H1 (cell line): ENCODE measurements around the gene GNAS. TPM values are rescaled to one million over a fixed set of nuclear protein-coding genes. Genes with fewer than 3 reads are reported as not detected.

Experiments
- CTCF ChIA-PET: fragments of 300-600 bp; sonication (Branson Sonifier 250); formaldehyde crosslinking; loops from one replicate; lab custom pipeline; 2021; ENCODE audit not compliant: partially characterized antibody; lab: Charles Lee
- POLR2A ChIA-PET: fragments of 300-600 bp; sonication (Branson Sonifier 250); formaldehyde crosslinking; loops from one replicate; lab custom pipeline; 2021; ENCODE audit warnings: inconsistent platforms; ENCODE audit not compliant: partially characterized antibody; lab: Charles Lee
- DNase-seq, 2 experiments: peaks; one replicate each; pipeline versions ENCODE4 v3.0.0 to v3.0.0-alpha.2; 2010 to 2022; ENCODE audit warnings: low spot score in 2 of 2, low read depth in 1 of 2, mixed read lengths in 1 of 2
- FAIRE-seq: peaks from 2 replicates; lab custom pipeline; 2011; peaks lifted over from hg19 to GRCh38; lab: Jason Lieb, UNC
- H2AFZ ChIP-seq: 2 replicates; pipeline ENCODE4 v1.8.1; 2012; ENCODE audit warnings: low read length, inconsistent platforms
- H2AK5ac ChIP-seq: 2 replicates; pipeline ENCODE4 v1.6.1; 2013; ENCODE audit warnings: low read depth, low read length
- H2BK120ac ChIP-seq: replicated peaks from 2 replicates; pipeline ENCODE3; 2013; ENCODE audit warnings: low read depth, low read length, inconsistent platforms
- H2BK12ac ChIP-seq: 2 replicates; pipeline ENCODE4 v1.6.1; 2013; ENCODE audit warnings: low read depth, low read length
- H2BK15ac ChIP-seq: 2 replicates; pipeline ENCODE4 v1.6.1; 2013; ENCODE audit warnings: low read length
- H2BK20ac ChIP-seq: 2 replicates; pipeline ENCODE4 v1.6.1; 2013; ENCODE audit warnings: low read length
- H2BK5ac ChIP-seq: 2 replicates; pipeline ENCODE4 v1.6.1; 2013; ENCODE audit warnings: low read depth, low read length
- H3K14ac ChIP-seq: 2 replicates; pipeline ENCODE4 v1.6.1; 2013; ENCODE audit warnings: inconsistent platforms; ENCODE audit not compliant: insufficient read length
- H3K18ac ChIP-seq: 2 replicates; pipeline ENCODE4 v1.6.1; 2013; ENCODE audit warnings: low read length; ENCODE audit errors: extremely low read depth
- H3K23ac ChIP-seq: 2 replicates; pipeline ENCODE4 v1.6.1; 2013; ENCODE audit warnings: inconsistent platforms; ENCODE audit not compliant: insufficient read length
- H3K23me2 ChIP-seq: 2 replicates; pipeline ENCODE4 v1.6.1; 2013; ENCODE audit warnings: low read depth, low read length
- H3K27ac ChIP-seq: 2 replicates; pipeline ENCODE4 v1.6.1; 2011; ENCODE audit warnings: low read depth, low read length, inconsistent platforms
- H3K27me3 ChIP-seq, 4 experiments: replicated peaks in 1 of 4; 1 replicate in 1 of 4; 2 replicates in 3 of 4; pipeline versions ENCODE4 v1.6.1 to v1.8.1; 2011 to 2013; ENCODE audit warnings: low read length in 3 of 4, mild to moderate bottlenecking in 3 of 4, inconsistent platforms in 2 of 4, mixed read lengths in 2 of 4, moderate library complexity in 1 of 4; ENCODE audit not compliant: control insufficient read depth in 3 of 4, insufficient read depth in 3 of 4; ENCODE audit errors: extremely low read depth in 1 of 4
- H3K36me3 ChIP-seq, 4 experiments: 2 replicates each; pipeline versions ENCODE4 v1.6.1 to v1.8.1; 2011 to 2013; ENCODE audit warnings: mild to moderate bottlenecking in 4 of 4, low read length in 3 of 4, moderate library complexity in 2 of 4, control low read depth in 1 of 4, inconsistent platforms in 1 of 4; ENCODE audit not compliant: insufficient read depth in 4 of 4, control insufficient read depth in 2 of 4
- H3K4ac ChIP-seq: replicated peaks from 2 replicates; pipeline ENCODE3; 2013; ENCODE audit warnings: low read length, low read depth, mixed read lengths, inconsistent platforms; ENCODE audit not compliant: insufficient read length
- H3K4me1 ChIP-seq, 4 experiments: replicated peaks in 1 of 4; 1 replicate in 1 of 4; 2 replicates in 3 of 4; pipeline versions ENCODE4 v1.6.1 to v1.8.1; 2011 to 2013; ENCODE audit warnings: low read length in 3 of 4, inconsistent platforms in 2 of 4, mixed read lengths in 1 of 4; ENCODE audit not compliant: insufficient read depth in 4 of 4, control insufficient read depth in 3 of 4
- H3K4me2 ChIP-seq, 2 experiments: 2 replicates each; pipeline versions ENCODE4 v1.6.1 to v1.8.1; 2011 to 2013; ENCODE audit warnings: low read depth in 2 of 2, low read length in 2 of 2, control low read depth in 1 of 2, inconsistent platforms in 1 of 2, mild to moderate bottlenecking in 1 of 2; ENCODE audit not compliant: insufficient read depth in 1 of 2
- H3K4me3 ChIP-seq, 4 experiments: fragments of 200-600, 300-600 bp in 1 of 4; sonication (generic), shearing (Covaris generic), sonication (Bioruptor Twin) in 1 of 4; 2 replicates each; pipeline versions ENCODE4 v1.5.1 to v1.8.1; 2011 to 2016; ENCODE audit warnings: low read length in 4 of 4, low read depth in 3 of 4, control low read depth in 2 of 4, inconsistent platforms in 2 of 4, mild to moderate bottlenecking in 2 of 4, mixed read lengths in 1 of 4, moderate library complexity in 1 of 4; ENCODE audit not compliant: insufficient read depth in 2 of 4; ENCODE audit errors: extremely low read depth in 1 of 4
- H3K56ac ChIP-seq: replicated peaks from 2 replicates; pipeline ENCODE3; 2013; ENCODE audit warnings: low read depth, mild to moderate bottlenecking, mixed read lengths, low read length, inconsistent platforms; ENCODE audit not compliant: insufficient read length
- H3K79me1 ChIP-seq: 2 replicates; pipeline ENCODE4 v1.6.1; 2013; ENCODE audit warnings: low read depth, low read length, control low read depth
- H3K79me2 ChIP-seq, 2 experiments: 2 replicates each; pipeline versions ENCODE4 v1.6.1 to v1.8.1; 2012 to 2013; ENCODE audit warnings: low read length in 2 of 2, mild to moderate bottlenecking in 2 of 2, inconsistent platforms in 1 of 2; ENCODE audit not compliant: insufficient read depth in 2 of 2, control insufficient read depth in 1 of 2
- H3K9ac ChIP-seq, 4 experiments: replicated peaks in 1 of 4; 1 replicate in 1 of 4; 2 replicates in 3 of 4; pipeline versions ENCODE4 v1.6.1 to v1.8.1; 2011 to 2013; ENCODE audit warnings: low read depth in 3 of 4, low read length in 3 of 4, control low read depth in 2 of 4, mild to moderate bottlenecking in 2 of 4, moderate library complexity in 2 of 4, inconsistent platforms in 1 of 4; ENCODE audit errors: extremely low read depth in 1 of 4
- H3K9me3 ChIP-seq, 2 experiments: 2 replicates each; pipeline versions ENCODE4 v1.6.1 to v1.8.1; 2012 to 2013; ENCODE audit warnings: mild to moderate bottlenecking in 2 of 2, moderate library complexity in 2 of 2, control low read depth in 1 of 2, inconsistent platforms in 1 of 2, low read depth in 1 of 2, low read length in 1 of 2, mixed read lengths in 1 of 2; ENCODE audit not compliant: insufficient read depth in 2 of 2
- H4K20me1 ChIP-seq, 2 experiments: replicated peaks in 1 of 2; 2 replicates each; pipeline versions ENCODE3 to v1.8.1; 2011 to 2013; ENCODE audit warnings: inconsistent platforms in 2 of 2, low read length in 2 of 2, mild to moderate bottlenecking in 1 of 2; ENCODE audit not compliant: insufficient read depth in 2 of 2, control insufficient read depth in 1 of 2
- H4K5ac ChIP-seq: 2 replicates; pipeline ENCODE4 v1.6.1; 2013; ENCODE audit warnings: low read length, low read depth, mixed read lengths, inconsistent platforms; ENCODE audit not compliant: insufficient read length
- H4K8ac ChIP-seq: 2 replicates; pipeline ENCODE4 v1.8.0; 2013; ENCODE audit warnings: mild to moderate bottlenecking, moderate library complexity, low read length, inconsistent platforms; ENCODE audit not compliant: insufficient read depth; ENCODE audit errors: extremely low read depth
- H4K91ac ChIP-seq: replicated peaks from 2 replicates; pipeline ENCODE3; 2013; ENCODE audit warnings: low read length, mixed read lengths, inconsistent platforms; ENCODE audit not compliant: insufficient read length
- CBX5 ChIP-seq: fragments of 300-800, 300-1000 bp; sonication (generic); IDR thresholded peaks from 2 replicates; pipeline ENCODE4 v1.7.1; 2016; ENCODE audit warnings: antibody characterized with exemption, low read length, low read depth
- CBX8 ChIP-seq: fragments of 300-800, 300-1000 bp; sonication (generic); IDR thresholded peaks from 2 replicates; pipeline ENCODE4 v1.7.1; 2016; ENCODE audit warnings: low read depth, low read length, borderline replicate concordance
- CHD2 ChIP-seq: IDR thresholded peaks from 2 replicates; pipeline ENCODE4 v1.6.1; 2012; ENCODE audit warnings: low read length, improper control_type of control experiment
- EGR1 ChIP-seq: IDR thresholded peaks from 2 replicates; pipeline ENCODE4 v1.6.1; 2011; ENCODE audit warnings: low read depth, low read length, borderline replicate concordance
- KDM5A ChIP-seq: fragments of 200-600 bp; IDR thresholded peaks from 2 replicates; pipeline ENCODE4 v1.7.1; 2012; ENCODE audit warnings: mild to moderate bottlenecking, low read length, inconsistent platforms, mixed read lengths
- RFX5 ChIP-seq: IDR thresholded peaks from 2 replicates; pipeline ENCODE4 v1.6.1; 2011; ENCODE audit warnings: low read depth, low read length, improper control_type of control experiment, borderline replicate concordance
- SIN3A ChIP-seq, 2 experiments: IDR thresholded peaks in 1 of 2; conservative IDR thresholded peaks in 1 of 2; 2 replicates each; pipeline ENCODE4 v1.6.1; 2011 to 2012; ENCODE audit warnings: low read length in 2 of 2, improper control_type of control experiment in 1 of 2, low read depth in 1 of 2, mild to moderate bottlenecking in 1 of 2
- SP1 ChIP-seq: IDR thresholded peaks from 2 replicates; pipeline ENCODE4 v1.6.1; 2011; ENCODE audit warnings: low read depth, low read length
- TCF12 ChIP-seq: IDR thresholded peaks from 2 replicates; pipeline ENCODE4 v1.6.1; 2011; ENCODE audit warnings: low read depth, mild to moderate bottlenecking, low read length
- TEAD4 ChIP-seq: IDR thresholded peaks from 2 replicates; pipeline ENCODE4 v1.6.1; 2012; ENCODE audit warnings: low read depth, low read length, inconsistent platforms, mixed read lengths
- YY1 ChIP-seq: IDR thresholded peaks from 2 replicates; pipeline ENCODE4 v1.6.1; 2011; ENCODE audit warnings: low read depth, mild to moderate bottlenecking, low read length
- polyA plus RNA-seq, 7 experiments: library from polyadenylated mRNA; depleted of rRNA in 3 of 7; stranded (reverse) in 5 of 7; unstranded in 2 of 7; fragments of >200 nt in 5 of 7; fragments of 200-250 nt in 2 of 7; gene quantifications; 1 replicate in 5 of 7; 2 replicates in 1 of 7; 4 replicates in 1 of 7; pipeline versions ENCODE4 v1.2.1 to v1.2.3, GENCODE V29; 2011 to 2013; ENCODE audit warnings: missing spikeins in 2 of 7, mixed read lengths in 2 of 7
- total RNA-seq: library from RNA; stranded (reverse); fragmentation: NEBNext Ultra II Directional; extraction: Animal tissue kit (Norgen Biotek cat#: 25700); gene quantifications from 2 replicates; pipeline ENCODE4 v1.2.1, GENCODE V29; 2021

The GNAS gene
- total and polyA plus RNA-seq, 2 of the 8 experiments (the other 6 are each of a cell fraction or from before 2014, with no cell fraction given): 989 to 1,613 TPM

- peaks cover 0 to 8% (median 3%) of the 10 kb centered on the region in 4 experiments; a peak in 2 of 8 replicates for H3K36me3 ChIP-seq
- no peak for FAIRE-seq
These were observed 34.0 kb downstream of the GNAS start for GRCh38 chr20:58886546-58886945.

More at GRCh38 chr20:58886546-58886945, 34.0 kb downstream of the GNAS start:
- H3K4me3 ChIP-seq: no peak overlapping the region
- H3K56ac ChIP-seq: no peak overlapping the region
- peaks cover 0 to 7% of the 10 kb centered on the region in 2 experiments; a peak in 2 of 4 replicates for H3K79me2 ChIP-seq
- ChIA-PET CTCF (interaction anchor here (0.6 to 6.8 kb wide), 3 partner anchors 12 to 91 kb away, joined by 3 to 61 read pairs (median 6); no protein-coding TSS in a partner anchor), POLR2A (interaction anchor here (0.6 to 1.7 kb wide), 5 partner anchors 9 to 147 kb away, joined by 3 to 6 read pairs (median 4); no protein-coding TSS in a partner anchor)
- H3K14ac ChIP-seq: no peak overlapping the region
- no peak overlapping the region for H2BK5ac ChIP-seq
- no peak for DNase-seq
- no peak overlapping the region for H2AFZ ChIP-seq
- no peak overlapping the region for H3K9ac ChIP-seq
- H4K20me1 ChIP-seq: no peaks in the 10 kb centered on the region
- peaks cover 2 to 3% of the 10 kb centered on the region in 2 experiments; a peak in 1 of 4 replicates for H3K9me3 ChIP-seq
- no peak overlapping the region for H3K4me2 ChIP-seq
- no peak overlapping the region for H3K4ac ChIP-seq
- H3K27me3 ChIP-seq: peaks cover 0 to 6% (median 2%) of the 10 kb centered on the region in 4 experiments; a peak in 2 of 7 replicates
- H4K91ac ChIP-seq: no peak overlapping the region
- no peak overlapping the region for H2BK15ac ChIP-seq
- H4K8ac ChIP-seq: no peak overlapping the region
- no peak overlapping the region for H2AK5ac ChIP-seq
- H3K18ac ChIP-seq: no peak overlapping the region
- TF ChIP-seq TEAD4: no peak
- no peak for TF ChIP-seq CHD2
- no peak for TF ChIP-seq CBX5
- TF ChIP-seq SP1: no peak
- no peak for TF ChIP-seq CBX8
- TF ChIP-seq TCF12: no peak
- no peak for TF ChIP-seq RFX5
- TF ChIP-seq YY1: no peak
- no peak for TF ChIP-seq EGR1
- TF ChIP-seq SIN3A (conservative IDR thresholded peaks at IDR 0.05 in 1 of 2, IDR thresholded peaks at IDR 0.05 in 1 of 2; ENCODE audit: low read depth in 1 of 2, low read length in 2 of 2): no peak
- TF ChIP-seq KDM5A: no peak
- TF ChIP-seq, all 59 proteins: peak for 0
- Histone ChIP-seq H2BK20ac (no peak overlapping the region), H3K23ac (no peak overlapping the region), H2BK120ac (no peak overlapping the region), H3K79me1 (no peaks in the 10 kb centered on the region; the same call in 1 of the 2 replicates), H2BK12ac (no peak overlapping the region), H3K4me1 (peaks cover 0 to 13% (median 9%) of the 10 kb centered on the region in 4 experiments; a peak in 6 of 7 replicates), H3K27ac (no peak overlapping the region), H3K23me2 (peaks cover 14% of the 10 kb centered on the region), H4K5ac (no peak overlapping the region)
